ENCODE measurements around the gene PIEZO1.
"Not testable (repeated sequence)": the region's sequence is repeated elsewhere in the genome, so short reads cannot be mapped to it uniquely, and the experiment has no call there.

The PIEZO1 gene

DNA sequence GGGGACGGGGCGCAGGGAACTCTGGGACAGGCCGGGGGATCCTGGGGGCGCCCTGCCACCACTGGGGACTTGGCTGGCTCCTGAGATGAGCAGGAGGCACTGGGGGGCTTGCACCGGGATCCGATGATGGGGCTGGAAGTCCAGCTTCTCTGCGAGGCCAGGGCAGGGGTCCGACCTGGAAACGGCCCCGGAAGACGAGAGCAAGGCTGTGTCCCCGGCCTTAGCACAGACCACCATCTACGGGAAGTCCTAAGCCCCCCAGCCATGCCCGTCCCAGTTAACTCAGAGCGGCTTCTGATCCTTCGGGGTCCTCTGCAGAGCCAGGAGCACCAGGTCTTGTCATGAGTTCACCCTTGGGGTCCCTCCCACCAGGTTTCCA is 19.1 kb upstream of the PIEZO1 start:
- no peak for DNase-seq

GRCh38 chr16:88803264-88803987 is 18.4 kb upstream of the PIEZO1 start, which contains the start of gene CDT1:
TSS of gene CDT1 (plus strand) at chr16:88803789. CDS start at chr16:88803832, 43 bp downstream.
- DNase-seq, result peak; percentile 86

DNA sequence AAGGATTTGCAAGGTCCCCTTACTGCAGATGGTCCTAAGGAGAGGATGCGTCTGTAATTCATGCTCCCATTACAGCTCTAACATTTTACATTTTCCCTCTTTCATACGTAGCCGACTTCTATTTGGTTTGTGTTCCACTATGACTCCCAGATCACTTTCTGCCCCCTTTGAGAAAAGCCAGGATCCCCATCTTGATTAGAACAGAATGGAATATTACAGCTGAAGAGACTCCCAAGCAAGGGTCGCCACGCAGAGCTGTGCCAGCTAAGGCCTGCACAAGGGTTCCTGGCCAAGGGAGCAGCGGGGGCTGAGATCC is 15.2 kb upstream of the PIEZO1 start:
- DNase-seq, result no peak

DNA sequence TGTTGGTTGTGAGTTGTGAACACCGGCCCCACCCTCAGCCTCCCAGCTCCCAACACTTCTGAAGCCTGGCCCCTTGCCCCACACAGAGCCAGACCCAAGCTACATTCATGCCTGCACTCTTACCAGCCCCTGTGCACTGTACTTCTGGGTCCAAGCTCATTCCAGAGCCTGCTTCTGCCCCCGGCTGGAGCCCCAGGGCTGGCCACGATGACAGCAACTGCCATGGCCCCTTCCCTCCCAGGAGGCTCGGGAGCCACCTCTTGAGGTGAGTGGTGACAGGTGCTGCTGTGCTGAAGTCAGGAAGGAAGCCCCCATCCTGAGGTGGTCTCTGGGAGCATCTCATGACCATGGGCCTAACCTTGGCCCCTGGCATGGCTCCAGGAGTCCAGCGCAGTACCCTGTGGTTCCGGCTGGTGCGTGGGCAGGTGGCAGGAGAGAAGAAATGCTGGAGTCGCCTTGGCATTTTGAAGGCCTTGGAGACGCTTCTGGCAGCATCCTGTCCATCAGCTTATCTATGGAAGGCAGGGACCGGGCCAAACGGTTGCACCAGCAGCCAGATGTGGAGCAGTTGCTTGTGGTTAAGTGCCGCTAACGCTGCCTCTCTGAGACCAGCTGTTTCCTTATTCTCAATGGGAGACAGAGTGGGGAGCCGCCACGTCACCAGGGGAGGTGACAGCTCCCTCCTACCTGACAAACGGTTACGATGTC is 14.7 kb upstream of the PIEZO1 start:
- no peak for DNase-seq

GRCh38 chr16:88798772-88799455 is 13.9 kb upstream of the PIEZO1 start:
- no peak for DNase-seq

DNA sequence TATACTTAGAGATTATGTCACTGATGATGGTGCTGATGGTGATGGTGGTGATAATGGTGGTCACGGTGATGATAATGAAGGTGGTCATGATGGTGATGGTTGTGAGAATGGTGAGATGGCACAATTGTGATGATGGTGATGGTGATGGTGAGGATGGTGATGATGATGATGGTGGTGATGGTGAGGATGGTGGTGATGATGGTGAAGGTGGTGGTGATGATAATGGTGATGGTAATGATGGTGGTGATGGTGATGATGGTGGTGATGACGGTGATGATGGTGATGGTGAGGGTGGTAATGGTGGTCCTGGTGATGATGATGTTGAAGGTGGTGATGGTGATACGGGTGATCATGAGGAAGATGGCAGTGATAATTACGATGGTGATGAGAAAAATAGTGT is 13.1 kb upstream of the PIEZO1 start:
- no peak for DNase-seq

GRCh38 chr16:88796278-88796677 is 11.3 kb upstream of the PIEZO1 start:
- DNase-seq, result no peak

DNA sequence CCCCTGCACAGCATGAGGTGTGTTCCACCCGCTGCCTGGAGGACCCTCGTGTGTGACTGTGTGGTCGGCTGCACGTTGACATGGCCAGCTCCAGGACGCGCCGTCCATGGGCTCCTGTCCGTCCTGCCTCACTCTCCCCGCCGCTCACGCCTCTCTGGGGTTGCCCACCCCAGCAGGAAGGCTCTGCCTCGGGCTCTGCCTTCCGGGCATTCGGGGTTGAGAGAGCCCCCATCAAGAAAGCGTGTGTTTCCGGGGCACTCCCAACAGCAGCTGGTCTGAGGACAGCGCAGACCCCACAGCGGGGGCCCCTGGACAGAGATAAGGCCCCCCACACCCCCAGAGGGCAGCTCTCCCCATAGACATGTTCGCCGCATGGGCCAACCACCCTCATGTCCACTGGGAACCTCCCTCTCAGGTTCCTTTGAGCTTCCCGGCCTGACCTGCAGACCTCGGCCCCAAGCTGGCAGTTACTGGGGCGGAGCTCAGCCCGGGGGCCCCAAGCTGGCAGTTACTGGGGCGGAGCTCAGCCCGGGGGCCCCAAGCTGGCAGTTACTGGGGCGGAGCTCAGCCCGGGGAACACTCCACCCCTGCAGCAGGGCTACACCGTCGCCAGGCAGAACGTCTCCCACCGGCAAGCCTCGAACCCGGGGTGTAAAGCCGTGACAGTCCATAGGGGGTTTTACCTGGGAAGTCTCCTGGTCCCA is 8.4 kb upstream of the PIEZO1 start:
- no peak for DNase-seq

DNA sequence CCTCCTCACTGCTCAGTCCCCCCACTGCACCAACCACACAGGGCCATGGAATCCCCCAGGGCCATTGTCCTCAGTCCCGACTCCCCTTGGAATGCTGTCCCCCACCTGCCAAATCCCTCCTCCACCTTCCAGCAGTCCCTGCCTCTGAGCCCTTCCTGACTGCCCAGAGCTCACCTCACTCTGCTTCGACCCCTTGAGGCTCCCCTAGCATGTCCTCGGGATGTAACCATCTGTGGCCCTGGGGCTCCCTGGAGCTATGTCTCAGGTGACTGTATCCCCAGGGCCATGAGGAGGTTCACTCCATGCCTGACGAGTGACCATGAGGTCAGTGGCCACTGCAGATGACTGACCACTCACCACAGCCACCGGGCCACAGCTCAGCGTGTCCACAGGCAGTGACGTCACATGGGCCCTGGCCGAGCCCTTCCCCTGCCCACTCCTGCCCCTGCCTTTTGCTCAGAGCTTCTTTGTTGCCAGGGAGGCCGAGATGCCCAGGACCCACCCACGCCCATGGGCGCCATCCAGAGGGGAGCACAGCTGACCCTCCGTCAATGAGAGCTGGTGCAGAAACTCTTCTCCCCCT is 7.7 kb upstream of the PIEZO1 start:
- no peak for DNase-seq

GRCh38 chr16:88792078-88792550 is 7.1 kb upstream of the PIEZO1 start:
- no peak for DNase-seq

DNA sequence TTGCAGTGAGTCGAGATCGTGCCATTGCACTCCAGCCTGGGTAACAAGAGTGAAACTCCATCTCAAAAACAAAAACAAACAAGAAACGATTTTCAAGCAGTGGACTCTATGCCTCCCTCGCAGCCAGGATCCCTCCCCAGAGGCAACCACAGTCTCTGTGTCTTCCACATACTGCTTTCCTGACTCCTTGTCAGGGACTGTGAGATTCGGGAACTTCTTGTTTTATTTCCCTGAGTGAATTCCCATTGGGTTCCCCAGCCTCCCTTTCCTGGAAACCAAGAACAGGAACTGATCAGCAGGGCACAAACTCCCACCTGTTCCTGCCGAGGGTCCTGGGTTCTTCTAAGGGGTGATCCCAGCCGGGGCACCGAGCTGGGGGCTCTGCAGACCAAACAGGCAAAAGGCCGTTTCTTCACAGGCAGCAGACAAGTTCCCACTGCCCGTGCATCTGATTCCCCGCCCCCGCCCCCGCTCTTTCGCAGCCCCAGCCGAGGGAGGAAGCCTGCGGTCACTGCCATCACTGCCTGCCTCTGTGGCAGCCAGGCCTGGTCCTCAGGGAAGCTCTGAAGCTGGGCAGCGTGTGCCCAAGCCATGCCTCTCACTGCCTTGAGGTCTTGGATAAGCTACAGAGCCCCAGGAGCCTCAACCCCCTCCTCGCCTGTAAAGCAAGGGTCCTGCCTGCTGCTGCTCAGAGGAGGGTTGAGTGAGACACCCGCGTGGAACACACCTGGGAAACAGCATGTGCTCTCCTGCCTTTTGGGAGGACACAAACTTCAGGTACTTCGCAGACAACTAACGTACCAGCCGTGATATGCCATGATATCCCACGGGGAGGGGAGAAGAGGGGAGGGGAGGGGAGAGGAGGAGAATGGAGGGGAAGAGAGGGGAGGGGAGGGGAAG is 5.5 kb upstream of the PIEZO1 start:
- peak; percentile 68 for DNase-seq

- DNase-seq, result no peak
Measured at GRCh38 chr16:88789594-88789993, 4.6 kb upstream of the PIEZO1 start.

DNA sequence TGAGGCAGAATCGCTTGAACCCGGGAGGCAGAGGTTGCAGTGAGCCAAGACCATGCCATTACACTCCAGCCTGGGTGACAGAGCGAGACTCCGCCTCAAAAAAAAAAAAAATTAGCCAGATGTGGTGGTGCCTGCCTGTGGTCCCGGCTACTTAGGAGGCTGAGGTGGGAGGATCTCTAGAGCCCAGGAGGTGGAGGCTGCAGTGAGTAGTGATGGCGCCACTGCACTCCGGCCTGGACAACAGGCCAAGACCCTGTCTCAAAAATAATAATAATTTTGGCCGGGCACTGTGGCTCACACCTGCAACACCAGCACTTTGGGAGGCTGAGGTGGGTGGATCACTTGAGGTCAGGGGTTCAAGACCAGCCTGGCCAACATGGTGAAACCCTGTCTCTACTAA is 3.7 kb upstream of the PIEZO1 start:
- DNase-seq, result not testable (repeated sequence)

GRCh38 chr16:88787579-88788314 is 2.7 kb upstream of the PIEZO1 start:
- no peak for DNase-seq

- no peak for DNase-seq
Measured at GRCh38 chr16:88784856-88785105, 239 bp downstream of the PIEZO1 start.

GRCh38 chr16:88784074-88784855 is 755 bp downstream of the PIEZO1 start:
- peak; percentile 48 for DNase-seq

- peak; percentile 31 for DNase-seq
Measured at GRCh38 chr16:88783391-88784073, 1.5 kb downstream of the PIEZO1 start.

GRCh38 chr16:88782454-88783390 is 2.3 kb downstream of the PIEZO1 start:
- peak; percentile 23 for DNase-seq
